GM23338 (cell line): Measurements from ENCODE around the gene WDR31. TPM values are rescaled to one million over a fixed set of nuclear protein-coding genes. Genes with fewer than 3 reads are reported as not detected.

Experiments used
- ATAC-seq: fragments of 200-7000 bp; cut with Tn5 transposase; 3 replicates; pipeline ENCODE4 v1.9.1; 2020
- DNase-seq: peaks from one replicate; pipeline ENCODE4 v3.0.0-alpha.2; 2015; ENCODE audit warnings: low spot score
- H2AFZ ChIP-seq: fragments of 200-600 bp; sonication (generic); 2 replicates; pipeline ENCODE4 v1.8.0; 2016; ENCODE audit warnings: antibody characterized with exemption, mild to moderate bottlenecking, moderate library complexity
- H3F3A ChIP-seq: fragments of 200-600 bp; sonication (generic); replicated peaks from 2 replicates; pipeline ENCODE4 v1.8.0; 2017; ENCODE audit warnings: antibody characterized with exemption, mixed run types, low read depth
- H3K27ac ChIP-seq: fragments of 200-600 bp; sonication (generic); 2 replicates; pipeline ENCODE4 v1.6.1; 2016; ENCODE audit warnings: low read depth
- H3K27me3 ChIP-seq: fragments of 200-600 bp; sonication (generic); 2 replicates; pipeline ENCODE4 v1.8.0; 2016; ENCODE audit warnings: mild to moderate bottlenecking, mixed run types, moderate library complexity; ENCODE audit not compliant: insufficient read depth
- H3K36me3 ChIP-seq: fragments of 200-600 bp; sonication (generic); 2 replicates; pipeline ENCODE4 v1.8.0; 2016; ENCODE audit warnings: mild to moderate bottlenecking; ENCODE audit not compliant: insufficient read depth
- H3K4me1 ChIP-seq: fragments of 200-600 bp; sonication (generic); 2 replicates; pipeline ENCODE4 v1.8.0; 2016; ENCODE audit warnings: mild to moderate bottlenecking, moderate library complexity; ENCODE audit not compliant: insufficient read depth
- H3K4me2 ChIP-seq: fragments of 200-600 bp; sonication (generic); 2 replicates; pipeline ENCODE4 v1.7.1; 2017; ENCODE audit warnings: mixed run types
- H3K4me3 ChIP-seq: fragments of 200-600 bp; sonication (generic); 2 replicates; pipeline ENCODE4 v1.6.1; 2016; ENCODE audit warnings: mixed run types
- H3K79me2 ChIP-seq: fragments of 200-600 bp; sonication (generic); replicated peaks from 2 replicates; pipeline ENCODE4 v1.8.0; 2017; ENCODE audit warnings: mild to moderate bottlenecking; ENCODE audit not compliant: insufficient read depth
- H3K9me2 ChIP-seq: fragments of 200-600 bp; sonication (generic); 2 replicates; pipeline ENCODE4 v1.8.0; 2017; ENCODE audit not compliant: insufficient read depth
- H4K20me1 ChIP-seq: fragments of 200-600 bp; sonication (generic); replicated peaks from 2 replicates; pipeline ENCODE4 v1.8.0; 2017; ENCODE audit warnings: mild to moderate bottlenecking; ENCODE audit not compliant: insufficient read depth
- H3K27ac Mint-ChIP-seq: 2 replicates; pipeline ENCODE4 v1.8.0; 2020; ENCODE audit warnings: inconsistent platforms, mild to moderate bottlenecking, moderate library complexity, mixed read lengths
- H3K27me3 Mint-ChIP-seq: 3 replicates; pipeline ENCODE4 v1.8.0; 2022; ENCODE audit warnings: low read depth, mild to moderate bottlenecking, moderate library complexity, mixed read lengths, inconsistent platforms; ENCODE audit not compliant: insufficient read depth, poor library complexity
- H3K36me3 Mint-ChIP-seq: 3 replicates; pipeline ENCODE4 v1.8.0; 2021; ENCODE audit warnings: low read depth, mild to moderate bottlenecking, inconsistent platforms, moderate library complexity, mixed read lengths
- H3K4me1 Mint-ChIP-seq: 3 replicates; pipeline ENCODE4 v1.8.0; 2020; ENCODE audit warnings: mild to moderate bottlenecking, inconsistent platforms, mixed read lengths
- H3K4me3 Mint-ChIP-seq: 3 replicates; pipeline ENCODE4 v1.8.0; 2021; ENCODE audit warnings: moderate library complexity, mild to moderate bottlenecking, inconsistent platforms, mixed read lengths
- H3K9me3 Mint-ChIP-seq: 3 replicates; pipeline ENCODE4 v1.8.0; 2020; ENCODE audit warnings: moderate library complexity, mild to moderate bottlenecking, inconsistent platforms, mixed read lengths
- CREB1 ChIP-seq: fragments of 250-450 bp; sonication (Bioruptor Pico); IDR thresholded peaks from 2 replicates; pipeline ENCODE4 v1.5.0; 2020; ENCODE audit warnings: low read depth, mild to moderate bottlenecking, moderate library complexity
- CTCF ChIP-seq, 2 experiments: fragments of 200-600 bp in 1 of 2; sonication (generic) in 1 of 2; conservative IDR thresholded peaks; 2 replicates each; pipeline versions ENCODE4 v1.5.1 to v1.6.1; 2016 to 2017; ENCODE audit warnings: antibody characterized with exemption in 2 of 2, low read depth in 2 of 2, mild to moderate bottlenecking in 2 of 2, moderate library complexity in 1 of 2
- ETS1 ChIP-seq: IDR thresholded peaks from 2 replicates; pipeline ENCODE4 v1.6.1; 2016; ENCODE audit warnings: antibody characterized with exemption
- EZH2 ChIP-seq: fragments of 200-600 bp; sonication (generic); IDR thresholded peaks from one replicate; pipeline ENCODE4 v1.8.0; 2017; ENCODE audit warnings: antibody characterized with exemption, mild to moderate bottlenecking, low read depth; ENCODE audit not compliant: unreplicated experiment
- EZH2phosphoT487 ChIP-seq: fragments of 200-600 bp; sonication (generic); IDR thresholded peaks from one replicate; pipeline ENCODE4 v1.8.1; 2018; ENCODE audit warnings: antibody characterized with exemption; ENCODE audit not compliant: unreplicated experiment
- JUNB ChIP-seq: IDR thresholded peaks from one replicate; pipeline ENCODE4 v1.6.1; 2016; ENCODE audit warnings: antibody characterized with exemption; ENCODE audit not compliant: unreplicated experiment
- NANOG ChIP-seq: IDR thresholded peaks from 2 replicates; pipeline ENCODE4 v1.6.1; 2016; ENCODE audit warnings: antibody characterized with exemption, borderline replicate concordance
- POLR2AphosphoS5 ChIP-seq: IDR thresholded peaks from 2 replicates; pipeline ENCODE4 v1.6.1; 2016; ENCODE audit warnings: antibody characterized with exemption, low read depth
- REST ChIP-seq: IDR thresholded peaks from one replicate; pipeline ENCODE4 v1.6.1; 2018; ENCODE audit warnings: antibody characterized with exemption; ENCODE audit not compliant: unreplicated experiment
- STAT1 ChIP-seq: IDR thresholded peaks from one replicate; pipeline ENCODE4 v1.6.1; 2016; ENCODE audit warnings: antibody characterized with exemption; ENCODE audit not compliant: unreplicated experiment
- ZNF114 ChIP-seq: fragments of 250-450 bp; sonication (Bioruptor Pico); IDR thresholded peaks from 2 replicates; pipeline ENCODE4 v1.5.0; 2020; ENCODE audit warnings: mild to moderate bottlenecking, moderate library complexity
- ZNF331 ChIP-seq: fragments of 250-450 bp; sonication (Bioruptor Pico); IDR thresholded peaks from 2 replicates; pipeline ENCODE4 v1.5.0; 2020; ENCODE audit warnings: low read depth, mild to moderate bottlenecking, moderate library complexity
- ZNF462 ChIP-seq: fragments of 250-450 bp; sonication (Bioruptor Pico); IDR thresholded peaks from 2 replicates; pipeline ENCODE4 v1.5.0; 2020; ENCODE audit warnings: mild to moderate bottlenecking, moderate library complexity
- polyA plus RNA-seq: library from polyadenylated mRNA; unstranded; fragments of >200 nt; fragmentation: Nextera tagmentation; extraction: Ambion mirVana; gene quantifications from 2 replicates; pipeline ENCODE4 v1.2.1, GENCODE V29; 2016
- total RNA-seq: library from RNA; depleted of rRNA; stranded (reverse); fragments of >200 nt; shearing (Covaris generic); gene quantifications from 2 replicates; pipeline ENCODE4 v1.2.3, GENCODE V29; 2014

Gene WDR31
- total and polyA plus RNA-seq, 2 experiments from 2014 or later: 0.13 to 0.63 TPM

DNA sequence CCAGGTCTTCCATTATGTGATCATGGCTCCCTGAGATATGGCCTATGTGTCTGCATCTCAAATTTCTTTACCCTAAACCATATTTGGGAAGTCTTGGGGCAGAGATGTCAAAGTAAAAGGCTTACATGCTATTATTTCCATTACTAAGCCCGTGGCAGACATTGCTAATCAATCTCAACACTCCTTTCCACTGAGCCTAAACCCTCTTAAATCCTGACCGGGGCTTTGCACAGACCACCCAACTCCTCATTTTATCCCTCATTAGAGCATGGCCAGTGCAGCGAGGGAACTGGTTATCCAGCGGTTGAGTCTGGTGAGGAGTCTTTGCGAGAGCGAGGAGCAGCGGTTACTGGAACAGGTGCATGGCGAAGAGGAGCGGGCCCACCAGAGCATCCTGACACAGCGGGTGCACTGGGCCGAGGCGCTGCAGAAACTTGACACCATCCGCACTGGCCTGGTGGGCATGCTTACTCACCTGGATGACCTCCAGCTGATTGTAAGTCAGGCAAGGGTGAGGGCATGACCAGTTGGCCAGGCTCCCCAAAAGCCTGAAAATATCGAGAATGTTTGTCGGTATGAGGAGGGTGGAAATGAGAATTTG, 20.3 kb upstream of the WDR31 start:
- Mint-ChIP-seq H3K9me3 (no peaks in the 10 kb centered on the region), H3K4me3 (no peak overlapping the region), H3K4me1 (no peaks in the 10 kb centered on the region), H3K27ac (no peak overlapping the region), H3K27me3 (no peaks in the 10 kb centered on the region), H3K36me3 (no peaks in the 10 kb centered on the region)
- Histone ChIP-seq H3K4me3 (no peak overlapping the region), H4K20me1 (no peaks in the 10 kb centered on the region), H3K79me2 (no peaks in the 10 kb centered on the region), H3K4me2 (no peak overlapping the region), H3K4me1 (no peaks in the 10 kb centered on the region), H3K36me3 (no peaks in the 10 kb centered on the region), H3K27ac (no peak overlapping the region), H2AFZ (no peak overlapping the region), H3K9me2 (no peaks in the 10 kb centered on the region), H3F3A (no peaks in the 10 kb centered on the region), H3K27me3 (no peaks in the 10 kb centered on the region)
- ATAC-seq (no peak), DNase-seq (no peak)
- TF ChIP-seq EZH2phosphoT487 (no peak), NANOG (no peak), REST (no peak), ZNF331 (CRISPR knock-in tag) (no peak), CREB1 (CRISPR knock-in tag) (no peak), CTCF (conservative IDR thresholded peaks at IDR 0.05; ENCODE audit: low read depth in 2 of 2) (no peak), ZNF114 (CRISPR knock-in tag) (no peak), JUNB (no peak), EZH2 (no peak), STAT1 (no peak), ETS1 (no peak), ZNF462 (CRISPR knock-in tag) (no peak), POLR2AphosphoS5 (no peak)
